A549 (cell line): ENCODE data around the gene MAP3K5. TPM values are rescaled to one million over a fixed set of nuclear protein-coding genes. Genes with fewer than 3 reads are reported as not detected.

Source experiments
- ATAC-seq, 2 experiments: fragments of 200-7000 bp in 1 of 2; fragments of >200 bp in 1 of 2; cut with Nextera tagmentation in 1 of 2; cut with Tn5 transposase in 1 of 2; 3 replicates each; pipeline versions ENCODE4 v1.8.0 to v1.9.1; 2018 to 2020; ENCODE audit warnings: mild to moderate bottlenecking in 1 of 2, moderate library complexity in 1 of 2
- CTCF ChIA-PET: fragments of 300-600 bp; sonication (Branson Sonifier 250); formaldehyde crosslinking; extraction: SDS; loops from one replicate; lab custom pipeline; 2021; ENCODE audit warnings: antibody characterized with exemption, inconsistent platforms; lab: Yijun Ruan, JAX
- POLR2A ChIA-PET: fragments of 350-600 bp; formaldehyde crosslinking; extraction: SDS; loops from one replicate; lab custom pipeline; 2021; ENCODE audit warnings: antibody characterized with exemption, inconsistent platforms; lab: Yijun Ruan, JAX
- DNase-seq, 2 experiments: peaks; one replicate each; pipeline versions ENCODE4 v3.0.0 to v3.0.0-alpha.2; 2011 to 2016; ENCODE audit warnings: low read depth in 1 of 2, low spot score in 1 of 2
- FAIRE-seq: peaks from 2 replicates; lab custom pipeline; 2011; peaks lifted over from hg19 to GRCh38; lab: Jason Lieb, UNC
- H3K27ac ChIP-seq, 2 experiments: fragments of >200 bp; sonication (Bioruptor Twin); formaldehyde crosslinking; 3 replicates each; pipeline ENCODE4 v1.5.1; 2016 to 2017
- H3K4me1 ChIP-seq: fragments of >200 bp; sonication (Bioruptor Twin); formaldehyde crosslinking; 3 replicates; pipeline ENCODE4 v1.6.1; 2016
- H3K4me2 ChIP-seq: fragments of >200 bp; sonication (Bioruptor Twin); formaldehyde crosslinking; 3 replicates; pipeline ENCODE4 v1.6.1; 2016
- H3K4me3 ChIP-seq: fragments of >200 bp; sonication (Bioruptor Twin); formaldehyde crosslinking; 3 replicates; pipeline ENCODE4 v1.5.1; 2016
- H3K9me3 ChIP-seq: fragments of >200 bp; sonication (Bioruptor Twin); formaldehyde crosslinking; 3 replicates; pipeline ENCODE4 v1.6.1; 2016
- BCL3 ChIP-seq: fragments of >200 bp; sonication (Bioruptor Twin); formaldehyde crosslinking; IDR thresholded peaks from 3 replicates; pipeline ENCODE4 v1.6.1; 2016
- BHLHE40 ChIP-seq: IDR thresholded peaks from 2 replicates; pipeline ENCODE4 v1.6.1; 2012; ENCODE audit warnings: low read depth, low read length, inconsistent platforms
- CBX8 ChIP-seq: fragments of 200-600 bp; sonication (generic); IDR thresholded peaks from 2 replicates; pipeline ENCODE4 v1.6.1; 2016
- CEBPB ChIP-seq, 2 experiments: fragments of >200 bp in 1 of 2; sonication (Bioruptor Twin) in 1 of 2; formaldehyde crosslinking in 1 of 2; IDR thresholded peaks; 2 replicates each; pipeline ENCODE4 v1.6.1; 2012 to 2016
- E2F6 ChIP-seq: IDR thresholded peaks from 2 replicates; pipeline ENCODE4 v1.6.1; 2012; ENCODE audit warnings: low read depth, borderline replicate concordance
- EHMT2 ChIP-seq: fragments of 200-600 bp; sonication (generic); IDR thresholded peaks from 2 replicates; pipeline ENCODE4 v1.6.1; 2016; ENCODE audit warnings: antibody characterized with exemption, low read depth, mild to moderate bottlenecking, moderate library complexity
- FOSB ChIP-seq: fragments of 250-450 bp; sonication (Bioruptor Pico); IDR thresholded peaks from 2 replicates; pipeline ENCODE4 v1.5.0; 2020; ENCODE audit warnings: mild to moderate bottlenecking, moderate library complexity
- FOSL2 ChIP-seq, 2 experiments: fragments of 450-650 bp in 1 of 2; fragments of >200 bp in 1 of 2; sonication (Bioruptor Twin) in 1 of 2; formaldehyde crosslinking; IDR thresholded peaks; 2 replicates each; pipeline versions ENCODE4 v1.5.0 to v1.6.1; 2016 to 2020; ENCODE audit warnings: mild to moderate bottlenecking in 1 of 2, moderate library complexity in 1 of 2
- HDAC2 ChIP-seq: fragments of 200-600 bp; sonication (generic); IDR thresholded peaks from 2 replicates; pipeline ENCODE4 v1.6.1; 2016
- HEYL ChIP-seq: fragments of 250-450 bp; sonication (Bioruptor Pico); IDR thresholded peaks from 2 replicates; pipeline ENCODE4 v1.8.0; 2021; ENCODE audit warnings: mild to moderate bottlenecking, moderate library complexity
- HOXA7 ChIP-seq: fragments of 250-450 bp; sonication (Bioruptor Pico); IDR thresholded peaks from 2 replicates; pipeline ENCODE4 v1.5.0; 2020; ENCODE audit warnings: mild to moderate bottlenecking, moderate library complexity
- HOXB13 ChIP-seq: fragments of 250-450 bp; sonication (Bioruptor Pico); IDR thresholded peaks from 2 replicates; pipeline ENCODE4 v1.5.0; 2020; ENCODE audit warnings: low read depth, mild to moderate bottlenecking, moderate library complexity
- JUN ChIP-seq, 2 experiments: fragments of >200 bp; sonication (Bioruptor Twin); formaldehyde crosslinking; IDR thresholded peaks; 2 replicates in 1 of 2; 3 replicates in 1 of 2; pipeline ENCODE4 v1.6.1; 2016 to 2017
- KDM5A ChIP-seq: fragments of 200-600 bp; sonication (generic); IDR thresholded peaks from 2 replicates; pipeline ENCODE4 v1.6.1; 2016; ENCODE audit warnings: antibody characterized with exemption, mild to moderate bottlenecking
- MAFK ChIP-seq: fragments of 450-650 bp; IDR thresholded peaks from 2 replicates; pipeline ENCODE4 v1.6.1; 2014; ENCODE audit not compliant: partially characterized antibody
- MAZ ChIP-seq: fragments of 150-350 bp; IDR thresholded peaks from 2 replicates; pipeline ENCODE4 v1.6.1; 2014; ENCODE audit warnings: antibody characterized with exemption, low read depth, low read length, borderline replicate concordance
- NPAS2 ChIP-seq: fragments of 250-450 bp; sonication (Bioruptor Pico); IDR thresholded peaks from 2 replicates; pipeline ENCODE4 v1.8.0; 2022; ENCODE audit warnings: mild to moderate bottlenecking, moderate library complexity, borderline replicate concordance
- NR3C1 ChIP-seq: fragments of >200 bp; sonication (Bioruptor Twin); formaldehyde crosslinking; IDR thresholded peaks from 3 replicates; pipeline ENCODE4 v1.6.1; 2017
- RARB ChIP-seq: fragments of 250-450 bp; sonication (Bioruptor Pico); IDR thresholded peaks from 2 replicates; pipeline ENCODE4 v1.8.0; 2021; ENCODE audit warnings: mild to moderate bottlenecking, moderate library complexity
- SREBF2 ChIP-seq: fragments of 450-650 bp; IDR thresholded peaks from 2 replicates; pipeline ENCODE4 v1.6.1; 2014; ENCODE audit warnings: mild to moderate bottlenecking, moderate library complexity
- USF2 ChIP-seq: fragments of 450-650 bp; IDR thresholded peaks from 2 replicates; pipeline ENCODE4 v1.6.1; 2014; ENCODE audit warnings: antibody characterized with exemption
- ZC3H11A ChIP-seq: fragments of 450-650 bp; IDR thresholded peaks from 2 replicates; pipeline ENCODE4 v1.6.1; 2014; ENCODE audit warnings: antibody characterized with exemption, mild to moderate bottlenecking
- ZFP36 ChIP-seq: fragments of 450-650 bp; IDR thresholded peaks from 2 replicates; pipeline ENCODE4 v1.6.1; 2014; ENCODE audit warnings: borderline replicate concordance; ENCODE audit not compliant: partially characterized antibody
- WGBS: methylation state at CpG from one replicate; pipeline ENCODE4 v1.1.6; 2017; ENCODE audit errors: missing lambda C conversion rate; 5-methylcytosine and 5-hydroxymethylcytosine counted together
- polyA plus RNA-seq, 4 experiments: library from polyadenylated mRNA; depleted of rRNA in 3 of 4; stranded (reverse); fragments of >200 nt; fragmentation: RNase III in 1 of 4; extraction: RNeasy Plus Mini Kit Qiagen cat#74134 plus additional on column Dnase treatment in 1 of 4; gene quantifications; 2 replicates in 3 of 4; 3 replicates in 1 of 4; pipeline ENCODE4 v1.2.3, GENCODE V29; 2011 to 2017
- TF ChIP-seq, protein P1 (sequence below): IDR thresholded peaks from 2 replicates; pipeline ENCODE4 v1.6.1; 2012
- TF ChIP-seq, protein P2 (sequence below): fragments of 250-450 bp; sonication (Bioruptor Pico); IDR thresholded peaks from 2 replicates; pipeline ENCODE4 v1.5.0; 2020; ENCODE audit warnings: low read depth, mild to moderate bottlenecking, moderate library complexity
- TF ChIP-seq, protein P3 (sequence below): fragments of >200 bp; sonication (Bioruptor Twin); formaldehyde crosslinking; IDR thresholded peaks from 2 replicates; pipeline ENCODE4 v1.6.1; 2016

Gene MAP3K5
- polyA plus RNA-seq, 2 of the 4 experiments (the other 2 are of a cell fraction) = 2.1 to 4.1 TPM

GRCh38 chr6:136553166-136553787 is 239.0 kb downstream of the MAP3K5 start:
- ChIA-PET CTCF (interaction anchor here (0.6 to 2.7 kb wide), 3 partner anchors 10 to 239 kb away, joined by 3 to 12 read pairs (median 3); partner anchors contain the start of gene MAP3K5), POLR2A (no interaction called here)
- no peak overlapping the region for H3K27ac ChIP-seq
- no peak overlapping the region for H3K4me2 ChIP-seq
- WGBS = 77% methylated on average over 5 of the region's 5 CpGs
- no peak for DNase-seq
- no peak overlapping the region for H3K4me3 ChIP-seq
- H3K4me1 ChIP-seq = peaks cover 14% of the 10 kb centered on the region
- no peak for FAIRE-seq
- H3K9me3 ChIP-seq = no peaks in the 10 kb centered on the region
- TF ChIP-seq E2F6 = no peak
- no peak for TF ChIP-seq RARB (CRISPR knock-in tag)
- no peak for TF ChIP-seq FOSB (CRISPR knock-in tag)
- no peak for TF ChIP-seq FOSL2 (IDR thresholded peaks at IDR 0.05)
- no peak for TF ChIP-seq FOSL2 (CRISPR knock-in tag; IDR thresholded peaks at IDR 0.05)
- no peak for TF ChIP-seq EHMT2
- TF ChIP-seq SREBF2 = no peak
- no peak for TF ChIP-seq MAZ
- no peak for TF ChIP-seq BHLHE40
- TF ChIP-seq HDAC2 = no peak
- ATAC-seq = no peak

DNA sequence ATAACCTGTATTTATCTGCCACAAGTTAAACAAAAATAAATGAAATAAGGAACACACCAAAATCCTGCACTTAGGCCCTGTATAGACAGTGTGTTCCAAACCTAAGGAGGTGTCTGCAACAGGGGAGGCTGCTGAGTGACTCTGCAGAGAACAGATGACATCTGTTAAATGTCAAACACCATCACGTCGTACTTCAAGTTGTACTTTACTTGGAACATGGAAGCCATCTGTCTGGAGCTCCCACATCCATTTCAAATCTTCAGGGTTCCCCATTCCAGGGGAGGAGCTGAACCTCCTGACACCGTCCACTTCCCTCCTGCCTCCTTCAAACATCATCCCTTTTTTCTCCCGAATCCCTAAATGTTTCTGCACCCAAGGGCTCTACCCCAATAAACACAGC is 240.2 kb downstream of the MAP3K5 start:
- Histone ChIP-seq H3K4me2 (no peak overlapping the region), H3K4me3 (no peak overlapping the region), H3K27ac (peak overlapping the region in 1 of 2 experiments; percentile 25; a peak in 1 of 6 replicates), H3K4me1 (peaks cover 21% of the 10 kb centered on the region), H3K9me3 (no peaks in the 10 kb centered on the region)
- ATAC-seq = no peak
- CTCF ChIA-PET = interaction anchor here (1.2 to 2.7 kb wide), 3 partner anchors 9 to 240 kb away, joined by 3 to 12 read pairs (median 3); partner anchors contain the start of gene MAP3K5
- no peak for DNase-seq
- FAIRE-seq = no peak
- TF ChIP-seq, protein P1, sequence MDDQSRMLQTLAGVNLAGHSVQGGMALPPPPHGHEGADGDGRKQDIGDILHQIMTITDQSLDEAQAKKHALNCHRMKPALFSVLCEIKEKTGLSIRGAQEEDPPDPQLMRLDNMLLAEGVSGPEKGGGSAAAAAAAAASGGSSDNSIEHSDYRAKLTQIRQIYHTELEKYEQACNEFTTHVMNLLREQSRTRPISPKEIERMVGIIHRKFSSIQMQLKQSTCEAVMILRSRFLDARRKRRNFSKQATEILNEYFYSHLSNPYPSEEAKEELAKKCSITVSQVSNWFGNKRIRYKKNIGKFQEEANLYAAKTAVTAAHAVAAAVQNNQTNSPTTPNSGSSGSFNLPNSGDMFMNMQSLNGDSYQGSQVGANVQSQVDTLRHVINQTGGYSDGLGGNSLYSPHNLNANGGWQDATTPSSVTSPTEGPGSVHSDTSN = no peak
- no peak for TF ChIP-seq CEBPB (IDR thresholded peaks at IDR 0.05)
- no peak for TF ChIP-seq KDM5A
- TF ChIP-seq CBX8 = no peak
- no peak for TF ChIP-seq USF2
- no peak for TF ChIP-seq JUN (IDR thresholded peaks at IDR 0.05)
- no peak for TF ChIP-seq HOXA7
- no peak for TF ChIP-seq FOSB (CRISPR knock-in tag)
- TF ChIP-seq, protein P2, sequence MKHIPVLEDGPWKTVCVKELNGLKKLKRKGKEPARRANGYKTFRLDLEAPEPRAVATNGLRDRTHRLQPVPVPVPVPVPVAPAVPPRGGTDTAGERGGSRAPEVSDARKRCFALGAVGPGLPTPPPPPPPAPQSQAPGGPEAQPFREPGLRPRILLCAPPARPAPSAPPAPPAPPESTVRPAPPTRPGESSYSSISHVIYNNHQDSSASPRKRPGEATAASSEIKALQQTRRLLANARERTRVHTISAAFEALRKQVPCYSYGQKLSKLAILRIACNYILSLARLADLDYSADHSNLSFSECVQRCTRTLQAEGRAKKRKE (CRISPR knock-in tag) = no peak
- TF ChIP-seq HEYL (CRISPR knock-in tag) = no peak
- TF ChIP-seq NR3C1 = no peak
- no peak for TF ChIP-seq BCL3
- no peak for TF ChIP-seq BHLHE40
- TF ChIP-seq MAFK = no peak
- TF ChIP-seq HOXB13 (CRISPR knock-in tag) = no peak
- TF ChIP-seq ZC3H11A = no peak
- no peak for TF ChIP-seq HDAC2
- no peak for TF ChIP-seq NPAS2 (CRISPR knock-in tag)
- no peak for TF ChIP-seq ZFP36
- TF ChIP-seq, protein P3, sequence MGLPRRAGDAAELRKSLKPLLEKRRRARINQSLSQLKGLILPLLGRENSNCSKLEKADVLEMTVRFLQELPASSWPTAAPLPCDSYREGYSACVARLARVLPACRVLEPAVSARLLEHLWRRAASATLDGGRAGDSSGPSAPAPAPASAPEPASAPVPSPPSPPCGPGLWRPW = no peak
- POLR2A ChIA-PET = no interaction called here
- WGBS = 79% methylated on average over 4 of the region's 4 CpGs
